Subcutaneous preadipocyte (primary cell): ENCODE measurements around the gene LTC4S. TPM values are rescaled to one million over a fixed set of nuclear protein-coding genes. Genes with fewer than 3 reads are reported as not detected.

Source experiments
- small RNA-seq: library from RNA; depleted of rRNA; stranded (forward); fragments of <200 nt; gene quantifications from one replicate; pipeline ENCODE3, GENCODE V24; 2012
- total RNA-seq: library from RNA; depleted of rRNA; stranded (reverse); fragments of >200 nt; gene quantifications from 2 replicates; pipeline ENCODE4 v1.2.3, GENCODE V29; 2012

The LTC4S gene
- not detected in 2 replicates for total RNA-seq

GRCh38 chr5:179793468-179794139 is at the start of gene LTC4S:
Gene LTC4S (plus strand): TSS chr5:179793986. CDS start chr5:179794081, 95 bp downstream.

GRCh38 chr5:179806250-179807048 is 12.7 kb downstream of the LTC4S start, which contains the start of gene MGAT4B:
Gene MGAT4B (minus strand): TSS chr5:179806866. CDS start chr5:179806583, 283 bp downstream.

GRCh38 chr5:179820483-179821297 is 26.9 kb downstream of the LTC4S start, which contains the start of gene SQSTM1:
Gene SQSTM1 (plus strand): TSS chr5:179820905. CDS start chr5:179820937, 32 bp downstream.

Small RNA genes lying within 50 kb of the gene (small RNA-seq; reads per million reads assigned to genes)
- gene MIR1229: not detected

Other genes with a start within 250 kb of the LTC4S start
- gene RUFY1, start 243.4 kb upstream of the LTC4S start, total RNA-seq: 36.2 and 39.3 TPM in 2 replicates
- gene HNRNPH1, start 170.3 kb upstream of the LTC4S start, total RNA-seq: 288 and 483 TPM in 2 replicates
- gene CBY3, start 113.0 kb upstream of the LTC4S start, total RNA-seq: not detected in 2 replicates
- gene CANX, start 95.0 kb upstream of the LTC4S start, total RNA-seq: 600 and 709 TPM in 2 replicates
- gene MAML1, start 61.2 kb upstream of the LTC4S start, total RNA-seq: 7.0 and 14.7 TPM in 2 replicates
- gene MGAT4B, start 12.9 kb downstream of the LTC4S start, total RNA-seq: 124 and 144 TPM in 2 replicates
- 538 and 581 TPM in 2 replicates for gene SQSTM1, start 26.9 kb downstream of the LTC4S start, total RNA-seq
- 11.1 and 11.4 TPM in 2 replicates for gene MRNIP, start 64.8 kb downstream of the LTC4S start, total RNA-seq
- 72.8 and 82.9 TPM in 2 replicates for gene TBC1D9B, start 113.9 kb downstream of the LTC4S start, total RNA-seq